T-helper 17 cell (primary cell): ENCODE measurements around the gene TMEM92. TPM values are rescaled to one million over a fixed set of nuclear protein-coding genes. Genes with fewer than 3 reads are reported as not detected.

Experiments used
- ATAC-seq: fragments of 150-1000 bp; cut with Tn5 transposase; 2 replicates; pipeline ENCODE4 v1.10.0; 2021; ENCODE audit warnings: mild to moderate bottlenecking, moderate library complexity
- DNase-seq, 3 donors: peaks; one replicate each; pipeline versions ENCODE4 v3.0.0 to v3.0.0-alpha.2; 2020 to 2021
- H3K9me3 ChIP-seq: one replicate; pipeline ENCODE4 v1.7.0; 2013; ENCODE audit warnings: low read length, mild to moderate bottlenecking; ENCODE audit not compliant: control insufficient read depth, poor library complexity, severe bottlenecking
- H3K27ac Mint-ChIP-seq: one replicate; pipeline ENCODE4 v1.8.0; 2022; ENCODE audit warnings: mild to moderate bottlenecking, moderate library complexity, mixed read lengths
- H3K27me3 Mint-ChIP-seq: one replicate; pipeline ENCODE4 v1.8.0; 2022; ENCODE audit warnings: mixed read lengths
- H3K36me3 Mint-ChIP-seq: one replicate; pipeline ENCODE4 v1.8.0; 2022; ENCODE audit warnings: low read depth, mixed read lengths
- H3K4me1 Mint-ChIP-seq: one replicate; pipeline ENCODE4 v1.8.0; 2022; ENCODE audit warnings: mild to moderate bottlenecking, mixed read lengths
- H3K4me3 Mint-ChIP-seq: one replicate; pipeline ENCODE4 v1.8.0; 2022; ENCODE audit warnings: mild to moderate bottlenecking, moderate library complexity, mixed read lengths
- total RNA-seq, 4 donors: library from RNA in 2 of 4; stranded (reverse) in 2 of 4; gene quantifications; one replicate each; pipeline ENCODE4 v1.2.3 and lab custom pipeline; 2022 to 2026

The TMEM92 gene
- total RNA-seq, result not detected
- total RNA-seq (lab: John Stamatoyannopoulos, UW), result 0 reads per million in 2 donors

DNA sequence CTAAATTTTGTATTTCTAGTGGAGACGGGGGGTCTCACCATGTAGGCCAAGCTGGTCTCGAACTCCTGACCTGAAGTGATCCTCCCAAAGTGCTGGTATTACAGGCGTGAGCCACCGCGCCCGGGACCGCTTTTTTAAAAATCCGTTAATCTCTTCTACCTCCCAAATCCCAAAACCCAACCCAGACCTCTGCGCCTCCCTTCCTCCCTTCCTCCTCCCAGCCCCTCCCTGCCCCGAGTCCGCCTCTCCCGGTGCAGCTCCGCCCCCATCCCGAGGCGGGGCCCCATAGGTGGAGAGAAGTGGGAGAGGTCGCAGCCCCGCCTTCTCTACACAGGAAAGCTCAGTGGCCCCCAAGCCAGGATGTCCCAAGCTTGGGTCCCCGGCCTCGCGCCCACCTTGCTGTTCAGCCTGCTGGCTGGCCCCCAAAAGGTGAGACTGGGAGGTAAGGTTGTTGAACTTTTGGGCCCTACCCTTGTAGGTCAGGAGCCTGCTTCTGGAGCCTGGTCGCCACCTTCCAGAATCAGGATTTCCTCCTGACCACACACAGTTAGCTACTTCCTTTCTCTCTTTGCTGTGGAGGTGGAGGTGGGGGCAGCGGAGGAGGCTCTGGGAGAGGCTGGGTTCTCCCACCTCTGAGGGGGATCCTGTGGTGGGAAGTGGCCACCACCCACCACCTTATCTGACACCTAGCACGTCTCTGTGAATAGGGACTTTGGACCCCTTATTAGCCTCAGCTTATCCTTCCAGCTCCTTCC, at the start of gene TMEM92:
TMEM92 (plus strand) TSS at position 325 of the 755 bp plus-strand sequence; CDS start at position 361, 36 bp downstream.
- Mint-ChIP-seq H3K27ac (no peak within 1 kb of the TSS), H3K4me1 (peaks cover 12% of the 10 kb centered on the region), H3K27me3 (peaks cover 49% of the 10 kb centered on the region), H3K4me3 (peak within 1 kb of the TSS; percentile 28), H3K36me3 (peaks cover 11% of the 10 kb centered on the region)
- ATAC-seq, result no peak
- DNase-seq, result no peak
- H3K9me3 ChIP-seq, result no peaks in the 10 kb centered on the region

DNA sequence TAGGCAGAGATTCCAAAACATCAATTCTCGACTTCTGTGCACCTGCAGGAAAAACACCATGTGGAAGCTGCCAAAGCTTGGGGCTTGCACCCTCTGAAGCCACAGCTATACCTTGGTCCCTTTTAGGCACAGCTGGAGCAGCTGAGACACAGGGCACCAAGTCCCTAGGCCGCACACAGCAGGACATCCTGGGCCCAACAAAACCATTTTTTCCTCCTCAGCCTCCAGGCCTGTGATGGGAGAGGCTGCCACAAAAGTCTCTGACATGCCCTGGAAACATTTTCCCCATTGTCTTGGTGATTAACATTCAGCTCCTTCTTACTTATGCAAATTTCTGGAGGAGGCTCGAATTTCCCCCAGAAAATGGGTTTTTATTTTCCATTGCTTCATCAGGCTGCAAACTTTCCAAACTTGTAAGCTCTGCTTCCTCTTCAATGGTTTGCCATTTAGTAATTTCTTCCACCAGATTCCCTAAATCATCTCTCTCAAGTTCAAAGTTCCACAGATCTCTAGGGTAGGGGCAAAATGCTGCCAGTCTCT, 48.5 kb upstream of the TMEM92 start:
- peaks cover 4% of the 10 kb centered on the region for H3K36me3 Mint-ChIP-seq
- peaks cover 4% of the 10 kb centered on the region for H3K4me1 Mint-ChIP-seq
- peaks cover 9% of the 10 kb centered on the region for H3K27me3 Mint-ChIP-seq
- no peak for ATAC-seq
- no peak overlapping the region for H3K27ac Mint-ChIP-seq
- H3K9me3 ChIP-seq, result no peaks in the 10 kb centered on the region
- no peak overlapping the region for H3K4me3 Mint-ChIP-seq
- DNase-seq, result no peak

DNA sequence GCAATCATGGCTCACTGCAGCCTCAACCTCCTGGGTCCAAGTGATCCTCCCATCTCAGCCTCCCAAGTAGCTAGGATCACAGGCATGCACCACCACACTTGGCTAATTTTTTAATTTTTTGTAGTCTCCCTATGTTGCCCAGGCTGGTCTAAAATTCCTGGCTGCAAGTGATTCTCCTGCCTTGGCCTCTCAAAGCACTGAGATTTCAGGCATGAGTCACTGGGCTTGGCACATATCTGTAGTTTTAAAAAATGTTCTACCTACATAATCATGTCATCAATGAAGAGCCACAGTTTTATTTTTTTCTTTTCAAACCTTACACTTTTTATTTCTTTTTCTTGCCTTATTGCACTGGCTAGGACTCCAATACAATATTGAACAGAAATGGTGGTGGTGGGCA, 39.7 kb upstream of the TMEM92 start:
- ATAC-seq (no peak), DNase-seq (no peak)
- peaks cover 3% of the 10 kb centered on the region for H3K36me3 Mint-ChIP-seq
- H3K4me3 Mint-ChIP-seq, result no peak overlapping the region
- no peak overlapping the region for H3K27ac Mint-ChIP-seq
- peaks cover 39% of the 10 kb centered on the region for H3K27me3 Mint-ChIP-seq
- peaks cover 3% of the 10 kb centered on the region for H3K4me1 Mint-ChIP-seq
- no peaks in the 10 kb centered on the region for H3K9me3 ChIP-seq

- peaks cover 3% of the 10 kb centered on the region for H3K36me3 Mint-ChIP-seq
- DNase-seq, result no peak
- H3K4me1 Mint-ChIP-seq, result peaks cover 3% of the 10 kb centered on the region
- no peak for ATAC-seq
- H3K27ac Mint-ChIP-seq, result no peak overlapping the region
- no peaks in the 10 kb centered on the region for H3K9me3 ChIP-seq
- no peak overlapping the region for H3K4me3 Mint-ChIP-seq
- H3K27me3 Mint-ChIP-seq, result peaks cover 54% of the 10 kb centered on the region
Observed at GRCh38 chr17:50237901-50238300, 36.4 kb upstream of the TMEM92 start.

- Mint-ChIP-seq H3K36me3 (peaks cover 3% of the 10 kb centered on the region), H3K27me3 (peaks cover 55% of the 10 kb centered on the region), H3K27ac (no peak overlapping the region), H3K4me3 (no peak overlapping the region), H3K4me1 (peaks cover 3% of the 10 kb centered on the region)
- no peak for DNase-seq
- ATAC-seq, result no peak
- no peaks in the 10 kb centered on the region for H3K9me3 ChIP-seq
Observed at GRCh38 chr17:50238601-50239280, 35.5 kb upstream of the TMEM92 start.

GRCh38 chr17:50239937-50240336, 34.3 kb upstream of the TMEM92 start:
- H3K36me3 Mint-ChIP-seq, result peaks cover 3% of the 10 kb centered on the region
- H3K27ac Mint-ChIP-seq, result no peak overlapping the region
- H3K4me3 Mint-ChIP-seq, result no peak overlapping the region
- no peak for ATAC-seq
- peaks cover 3% of the 10 kb centered on the region for H3K4me1 Mint-ChIP-seq
- no peaks in the 10 kb centered on the region for H3K9me3 ChIP-seq
- no peak for DNase-seq
- H3K27me3 Mint-ChIP-seq, result peaks cover 55% of the 10 kb centered on the region

- no peak overlapping the region for H3K4me3 Mint-ChIP-seq
- peaks cover 3% of the 10 kb centered on the region for H3K36me3 Mint-ChIP-seq
- H3K4me1 Mint-ChIP-seq, result peaks cover 3% of the 10 kb centered on the region
- DNase-seq (no peak), ATAC-seq (no peak)
- H3K27me3 Mint-ChIP-seq, result peaks cover 50% of the 10 kb centered on the region
- H3K9me3 ChIP-seq, result no peaks in the 10 kb centered on the region
- no peak overlapping the region for H3K27ac Mint-ChIP-seq
Observed at GRCh38 chr17:50240851-50241250, 33.4 kb upstream of the TMEM92 start.

DNA sequence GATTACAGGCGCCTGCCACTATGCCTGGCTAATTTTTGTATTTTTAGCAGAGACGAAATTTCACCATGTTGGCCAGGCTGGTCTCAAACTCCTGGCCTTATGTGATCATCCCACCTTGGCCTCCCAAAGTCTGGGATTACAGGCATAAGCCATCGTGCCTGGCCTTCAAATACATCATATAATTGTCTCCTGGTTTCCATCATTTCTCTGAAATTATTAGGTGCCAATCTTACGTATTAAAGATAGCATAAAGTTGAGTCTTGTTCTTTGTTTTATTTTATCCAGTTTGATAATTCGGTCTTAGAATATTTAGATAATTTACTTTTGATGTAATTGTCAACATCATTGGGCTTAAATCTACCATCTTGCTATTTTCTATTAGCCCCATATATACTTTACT, 32.8 kb upstream of the TMEM92 start:
- Mint-ChIP-seq H3K4me3 (no peak overlapping the region), H3K27me3 (peaks cover 47% of the 10 kb centered on the region), H3K27ac (no peak overlapping the region), H3K4me1 (peaks cover 3% of the 10 kb centered on the region), H3K36me3 (peaks cover 3% of the 10 kb centered on the region)
- H3K9me3 ChIP-seq, result no peaks in the 10 kb centered on the region
- no peak for ATAC-seq
- no peak for DNase-seq

GRCh38 chr17:50244771-50245170, 29.5 kb upstream of the TMEM92 start:
- Mint-ChIP-seq H3K36me3 (no peaks in the 10 kb centered on the region), H3K4me1 (no peaks in the 10 kb centered on the region), H3K27me3 (peaks cover 32% of the 10 kb centered on the region), H3K4me3 (no peak overlapping the region), H3K27ac (no peak overlapping the region)
- H3K9me3 ChIP-seq, result no peaks in the 10 kb centered on the region
- DNase-seq, result no peak
- no peak for ATAC-seq

GRCh38 chr17:50248255-50248654, 26.0 kb upstream of the TMEM92 start:
- Mint-ChIP-seq H3K4me3 (no peak overlapping the region), H3K36me3 (no peaks in the 10 kb centered on the region), H3K27ac (no peak overlapping the region), H3K27me3 (peaks cover 29% of the 10 kb centered on the region), H3K4me1 (no peaks in the 10 kb centered on the region)
- no peaks in the 10 kb centered on the region for H3K9me3 ChIP-seq
- DNase-seq, result no peak
- no peak for ATAC-seq

- Mint-ChIP-seq H3K27me3 (peaks cover 39% of the 10 kb centered on the region), H3K36me3 (peaks cover 5% of the 10 kb centered on the region), H3K4me3 (no peak overlapping the region), H3K27ac (no peak overlapping the region), H3K4me1 (peaks cover 5% of the 10 kb centered on the region)
- ATAC-seq, result no peak
- no peak for DNase-seq
- no peaks in the 10 kb centered on the region for H3K9me3 ChIP-seq
Observed at GRCh38 chr17:50252781-50253180, 21.5 kb upstream of the TMEM92 start.

DNA sequence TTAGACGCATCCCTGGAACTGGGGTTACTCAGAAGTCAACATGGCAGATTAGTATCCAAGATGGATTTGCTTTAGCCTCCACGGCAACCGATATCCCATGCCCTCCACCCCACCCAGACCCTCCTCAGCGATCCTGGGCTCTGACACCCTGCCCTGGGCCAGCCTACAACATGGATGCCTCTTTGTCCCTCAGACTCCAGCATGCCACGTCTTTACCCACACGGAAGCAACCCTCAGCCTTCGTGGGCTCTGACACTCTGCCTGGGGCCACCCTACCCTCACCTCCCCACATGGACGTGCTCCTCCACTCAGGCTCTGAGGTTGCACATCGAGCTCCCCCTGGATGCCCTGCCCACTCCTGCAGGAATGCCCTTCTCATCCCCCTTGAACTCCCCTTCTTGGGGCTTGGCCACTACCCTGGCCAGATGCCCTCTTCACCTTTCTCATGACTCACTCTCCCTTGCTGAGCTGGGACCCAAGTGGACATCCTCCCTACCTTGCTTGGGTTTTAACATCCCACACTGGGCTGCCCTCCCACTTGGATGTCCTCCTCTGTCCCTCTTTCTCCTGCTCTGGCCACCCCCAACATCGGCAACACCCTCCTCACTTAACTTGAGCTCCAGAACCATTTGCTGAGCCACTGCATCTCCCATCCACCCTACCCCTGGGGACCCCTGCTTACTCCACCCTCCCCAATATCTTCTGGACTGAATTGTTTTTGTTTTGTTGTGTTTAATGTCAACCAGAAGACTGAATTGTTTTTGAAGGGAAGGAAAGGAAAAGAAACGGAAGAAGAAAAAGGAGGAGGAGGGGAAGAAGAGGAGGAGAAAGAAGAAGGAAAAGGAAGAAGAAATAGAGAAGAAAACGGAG, 18.3 kb upstream of the TMEM92 start:
- H3K36me3 Mint-ChIP-seq, result peaks cover 5% of the 10 kb centered on the region
- DNase-seq (no peak), ATAC-seq (no peak)
- no peak overlapping the region for H3K27ac Mint-ChIP-seq
- H3K4me1 Mint-ChIP-seq, result peaks cover 5% of the 10 kb centered on the region
- H3K4me3 Mint-ChIP-seq, result no peak overlapping the region
- H3K9me3 ChIP-seq, result no peaks in the 10 kb centered on the region
- H3K27me3 Mint-ChIP-seq, result peaks cover 30% of the 10 kb centered on the region
